GM19455 (cell line): ENCODE measurements around the gene MAD1L1.

ENCODE experiments used
- ATAC-seq: cut with Tn5 transposase; IDR thresholded peaks from one replicate; pipeline ENCODE4 v1.9.1; 2021; ENCODE audit not compliant: unreplicated experiment

The MAD1L1 gene

GRCh38 chr7:2050511-2050866 lies 182.3 kb downstream of the MAD1L1 start:
- ATAC-seq, result no peak

- no peak for ATAC-seq
Measured at GRCh38 chr7:2049782-2050510, 182.8 kb downstream of the MAD1L1 start.

GRCh38 chr7:2049111-2049781 lies 183.5 kb downstream of the MAD1L1 start:
- ATAC-seq, result no peak

GRCh38 chr7:2048531-2048930 lies 184.2 kb downstream of the MAD1L1 start:
- no peak for ATAC-seq

- no peak for ATAC-seq
Measured at GRCh38 chr7:2048006-2048405, 184.7 kb downstream of the MAD1L1 start.

- ATAC-seq, result no peak
Measured at GRCh38 chr7:2046581-2047565, 185.9 kb downstream of the MAD1L1 start.

GRCh38 chr7:2045559-2046405 lies 187.0 kb downstream of the MAD1L1 start:
- ATAC-seq, result no peak

GRCh38 chr7:2044883-2045471 lies 187.8 kb downstream of the MAD1L1 start:
- ATAC-seq, result no peak

- ATAC-seq, result no peak
Measured at GRCh38 chr7:2044311-2044882, 188.3 kb downstream of the MAD1L1 start.

- no peak for ATAC-seq
Measured at GRCh38 chr7:2043316-2044039, 189.3 kb downstream of the MAD1L1 start.

- ATAC-seq, result no peak
Measured at GRCh38 chr7:2042650-2043049, 190.1 kb downstream of the MAD1L1 start.

GRCh38 chr7:2041496-2042367 lies 191.0 kb downstream of the MAD1L1 start:
- no peak for ATAC-seq

- ATAC-seq, result no peak
Measured at GRCh38 chr7:2040893-2041270, 191.9 kb downstream of the MAD1L1 start.

GRCh38 chr7:2040201-2040892 lies 192.4 kb downstream of the MAD1L1 start:
- ATAC-seq, result no peak

GRCh38 chr7:2038931-2039728 lies 193.6 kb downstream of the MAD1L1 start:
- no peak for ATAC-seq

- ATAC-seq, result no peak
Measured at GRCh38 chr7:2037808-2038522, 194.8 kb downstream of the MAD1L1 start.
